A549 (cell line): ENCODE results near the gene MYO1E. TPM values are rescaled to one million over a fixed set of nuclear protein-coding genes. Genes with fewer than 3 reads are reported as not detected.
A peak's percentile ranks its signal among the peaks of the same experiment; 100 is the strongest.

ENCODE experiments used
- ATAC-seq, 2 experiments: fragments of 200-7000 bp in 1 of 2; fragments of >200 bp in 1 of 2; cut with Nextera tagmentation in 1 of 2; cut with Tn5 transposase in 1 of 2; 3 replicates each; pipeline versions ENCODE4 v1.8.0 to v1.9.1; 2018 to 2020; ENCODE audit warnings: mild to moderate bottlenecking in 1 of 2, moderate library complexity in 1 of 2
- CTCF ChIA-PET: fragments of 300-600 bp; sonication (Branson Sonifier 250); formaldehyde crosslinking; extraction: SDS; loops from one replicate; lab custom pipeline; 2021; ENCODE audit warnings: antibody characterized with exemption, inconsistent platforms; lab: Yijun Ruan, JAX
- POLR2A ChIA-PET: fragments of 350-600 bp; formaldehyde crosslinking; extraction: SDS; loops from one replicate; lab custom pipeline; 2021; ENCODE audit warnings: antibody characterized with exemption, inconsistent platforms; lab: Yijun Ruan, JAX
- DNase-seq, 2 experiments: peaks; one replicate each; pipeline versions ENCODE4 v3.0.0 to v3.0.0-alpha.2; 2011 to 2016; ENCODE audit warnings: low read depth in 1 of 2, low spot score in 1 of 2
- FAIRE-seq: peaks from 2 replicates; lab custom pipeline; 2011; peaks lifted over from hg19 to GRCh38; lab: Jason Lieb, UNC
- H3K27ac ChIP-seq, 2 experiments: fragments of >200 bp; sonication (Bioruptor Twin); formaldehyde crosslinking; 3 replicates each; pipeline ENCODE4 v1.5.1; 2016 to 2017
- H3K4me1 ChIP-seq: fragments of >200 bp; sonication (Bioruptor Twin); formaldehyde crosslinking; 3 replicates; pipeline ENCODE4 v1.6.1; 2016
- H3K4me2 ChIP-seq: fragments of >200 bp; sonication (Bioruptor Twin); formaldehyde crosslinking; 3 replicates; pipeline ENCODE4 v1.6.1; 2016
- H3K4me3 ChIP-seq: fragments of >200 bp; sonication (Bioruptor Twin); formaldehyde crosslinking; 3 replicates; pipeline ENCODE4 v1.5.1; 2016
- H3K9me3 ChIP-seq: fragments of >200 bp; sonication (Bioruptor Twin); formaldehyde crosslinking; 3 replicates; pipeline ENCODE4 v1.6.1; 2016
- BCL3 ChIP-seq: fragments of >200 bp; sonication (Bioruptor Twin); formaldehyde crosslinking; IDR thresholded peaks from 3 replicates; pipeline ENCODE4 v1.6.1; 2016
- BHLHE40 ChIP-seq: IDR thresholded peaks from 2 replicates; pipeline ENCODE4 v1.6.1; 2012; ENCODE audit warnings: low read depth, low read length, inconsistent platforms
- CBX2 ChIP-seq: fragments of 200-600 bp; sonication (generic); IDR thresholded peaks from 2 replicates; pipeline ENCODE4 v1.6.1; 2016; ENCODE audit warnings: low read depth, mild to moderate bottlenecking, borderline replicate concordance
- CBX8 ChIP-seq: fragments of 200-600 bp; sonication (generic); IDR thresholded peaks from 2 replicates; pipeline ENCODE4 v1.6.1; 2016
- EP300 ChIP-seq, 2 experiments: fragments of >200 bp; sonication (Bioruptor Twin); formaldehyde crosslinking; IDR thresholded peaks; 2 replicates in 1 of 2; 3 replicates in 1 of 2; pipeline ENCODE4 v1.6.1; 2016 to 2017
- ESRRA ChIP-seq: fragments of 150-350 bp; IDR thresholded peaks from 2 replicates; pipeline ENCODE4 v1.6.1; 2014; ENCODE audit warnings: mild to moderate bottlenecking, low read length, borderline replicate concordance
- FOXS1 ChIP-seq: fragments of 250-450 bp; sonication (Bioruptor Pico); IDR thresholded peaks from 2 replicates; pipeline ENCODE4 v1.5.0; 2020; ENCODE audit warnings: mild to moderate bottlenecking, moderate library complexity
- HES2 ChIP-seq: fragments of >200 bp; sonication (Bioruptor Twin); formaldehyde crosslinking; IDR thresholded peaks from 2 replicates; pipeline ENCODE4 v1.6.1; 2016
- HOXA7 ChIP-seq: fragments of 250-450 bp; sonication (Bioruptor Pico); IDR thresholded peaks from 2 replicates; pipeline ENCODE4 v1.5.0; 2020; ENCODE audit warnings: mild to moderate bottlenecking, moderate library complexity
- HOXB5 ChIP-seq: fragments of 250-450 bp; sonication (Bioruptor Pico); IDR thresholded peaks from 2 replicates; pipeline ENCODE4 v1.5.0; 2020; ENCODE audit warnings: mild to moderate bottlenecking, moderate library complexity
- JUN ChIP-seq, 2 experiments: fragments of >200 bp; sonication (Bioruptor Twin); formaldehyde crosslinking; IDR thresholded peaks; 2 replicates in 1 of 2; 3 replicates in 1 of 2; pipeline ENCODE4 v1.6.1; 2016 to 2017
- JUNB ChIP-seq: fragments of >200 bp; sonication (Bioruptor Twin); formaldehyde crosslinking; IDR thresholded peaks from 2 replicates; pipeline ENCODE4 v1.6.1; 2016
- KDM5A ChIP-seq: fragments of 200-600 bp; sonication (generic); IDR thresholded peaks from 2 replicates; pipeline ENCODE4 v1.6.1; 2016; ENCODE audit warnings: antibody characterized with exemption, mild to moderate bottlenecking
- NPAS2 ChIP-seq: fragments of 250-450 bp; sonication (Bioruptor Pico); IDR thresholded peaks from 2 replicates; pipeline ENCODE4 v1.8.0; 2022; ENCODE audit warnings: mild to moderate bottlenecking, moderate library complexity, borderline replicate concordance
- NR3C1 ChIP-seq: fragments of >200 bp; sonication (Bioruptor Twin); formaldehyde crosslinking; IDR thresholded peaks from 3 replicates; pipeline ENCODE4 v1.6.1; 2017
- POLR2A ChIP-seq: IDR thresholded peaks from 2 replicates; pipeline ENCODE4 v1.6.1; 2012; ENCODE audit warnings: mild to moderate bottlenecking, low read length
- RARB ChIP-seq: fragments of 250-450 bp; sonication (Bioruptor Pico); IDR thresholded peaks from 2 replicates; pipeline ENCODE4 v1.8.0; 2021; ENCODE audit warnings: mild to moderate bottlenecking, moderate library complexity
- TP53 ChIP-seq: fragments of 250-450 bp; sonication (Bioruptor Pico); IDR thresholded peaks from 2 replicates; pipeline ENCODE4 v1.5.0; 2021; ENCODE audit warnings: mild to moderate bottlenecking, moderate library complexity
- ZFP36 ChIP-seq: fragments of 450-650 bp; IDR thresholded peaks from 2 replicates; pipeline ENCODE4 v1.6.1; 2014; ENCODE audit warnings: borderline replicate concordance; ENCODE audit not compliant: partially characterized antibody
- ZNF302 ChIP-seq: fragments of 250-450 bp; sonication (Bioruptor Pico); IDR thresholded peaks from 2 replicates; pipeline ENCODE4 v1.9.0; 2021; ENCODE audit warnings: inconsistent platforms, mild to moderate bottlenecking, moderate library complexity
- ZSCAN20 ChIP-seq: fragments of 250-450 bp; sonication (Bioruptor Pico); IDR thresholded peaks from 2 replicates; pipeline ENCODE4 v1.8.0; 2022; ENCODE audit warnings: mild to moderate bottlenecking, moderate library complexity
- WGBS: methylation state at CpG from one replicate; pipeline ENCODE4 v1.1.6; 2017; ENCODE audit errors: missing lambda C conversion rate; 5-methylcytosine and 5-hydroxymethylcytosine counted together
- polyA plus RNA-seq, 4 experiments: library from polyadenylated mRNA; depleted of rRNA in 3 of 4; stranded (reverse); fragments of >200 nt; fragmentation: RNase III in 1 of 4; extraction: RNeasy Plus Mini Kit Qiagen cat#74134 plus additional on column Dnase treatment in 1 of 4; gene quantifications; 2 replicates in 3 of 4; 3 replicates in 1 of 4; pipeline ENCODE4 v1.2.3, GENCODE V29; 2011 to 2017
- TF ChIP-seq, protein P1 (sequence below): IDR thresholded peaks from 2 replicates; pipeline ENCODE4 v1.6.1; 2012
- TF ChIP-seq, protein P2 (sequence below): fragments of 450-650 bp; IDR thresholded peaks from 2 replicates; pipeline ENCODE4 v1.6.1; 2014; ENCODE audit warnings: antibody characterized with exemption

Gene MYO1E
- polyA plus RNA-seq, 2 of the 4 experiments (the other 2 are of a cell fraction): 202 to 497 TPM

DNA sequence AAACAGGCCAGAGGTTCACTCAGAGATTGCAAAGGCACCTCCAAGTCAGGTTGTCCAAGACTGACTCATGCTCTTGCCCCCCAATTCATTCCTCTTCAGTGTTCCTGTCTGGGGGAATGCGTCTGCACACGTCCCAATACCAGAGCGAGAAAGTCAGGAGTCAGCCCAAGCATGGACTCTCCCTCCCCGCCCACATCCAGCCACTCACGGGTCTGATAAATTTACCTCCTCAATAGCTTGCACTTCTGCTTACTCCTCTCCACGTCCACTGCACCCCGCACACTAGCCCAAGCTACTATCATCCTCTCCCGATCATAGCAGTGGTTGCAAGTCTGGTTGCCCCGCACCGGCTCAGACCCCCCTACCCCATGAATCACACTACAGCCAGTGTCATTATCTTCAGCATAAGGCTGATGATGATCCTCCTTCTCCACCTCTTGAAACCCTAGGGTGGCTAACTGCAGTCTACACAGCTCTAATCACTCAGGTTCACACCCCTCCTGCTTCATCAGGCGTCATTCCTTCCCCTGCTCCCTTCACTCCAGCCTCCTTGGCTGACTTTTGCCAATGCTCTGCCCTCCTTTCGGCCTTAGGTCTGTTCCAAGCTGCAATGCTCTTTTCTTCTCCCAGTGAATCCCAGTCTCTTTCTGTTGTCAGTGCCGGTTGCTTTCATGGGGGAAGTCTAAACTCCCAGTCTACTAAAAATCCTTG lies 27.6 kb upstream of the MYO1E start:
- Histone ChIP-seq H3K4me2 (no peak overlapping the region), H3K4me1 (peaks cover 14% of the 10 kb centered on the region), H3K4me3 (no peak overlapping the region), H3K27ac (peak overlapping the region in 1 of 2 experiments; percentile 48; a peak in 2 of 6 replicates), H3K9me3 (no peaks in the 10 kb centered on the region)
- WGBS: 94% methylated on average over 13 of the region's 13 CpGs
- CTCF ChIA-PET: interaction anchor here (1.0 to 1.3 kb wide), 3 partner anchors 12 to 63 kb away, joined by 3 to 4 read pairs (median 3); no protein-coding TSS in a partner anchor
- POLR2A ChIA-PET: no interaction called here
- ATAC-seq (peak in 1 of 2 experiments; percentile 34; a peak in 2 of 6 replicates), DNase-seq (no peak), FAIRE-seq (no peak)
- no peak for TF ChIP-seq ZSCAN20 (CRISPR knock-in tag)
- TF ChIP-seq POLR2A: no peak
- no peak for TF ChIP-seq HOXB5 (CRISPR knock-in tag)
- TF ChIP-seq, protein P1, sequence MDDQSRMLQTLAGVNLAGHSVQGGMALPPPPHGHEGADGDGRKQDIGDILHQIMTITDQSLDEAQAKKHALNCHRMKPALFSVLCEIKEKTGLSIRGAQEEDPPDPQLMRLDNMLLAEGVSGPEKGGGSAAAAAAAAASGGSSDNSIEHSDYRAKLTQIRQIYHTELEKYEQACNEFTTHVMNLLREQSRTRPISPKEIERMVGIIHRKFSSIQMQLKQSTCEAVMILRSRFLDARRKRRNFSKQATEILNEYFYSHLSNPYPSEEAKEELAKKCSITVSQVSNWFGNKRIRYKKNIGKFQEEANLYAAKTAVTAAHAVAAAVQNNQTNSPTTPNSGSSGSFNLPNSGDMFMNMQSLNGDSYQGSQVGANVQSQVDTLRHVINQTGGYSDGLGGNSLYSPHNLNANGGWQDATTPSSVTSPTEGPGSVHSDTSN: no peak
- TF ChIP-seq ESRRA: no peak
- no peak for TF ChIP-seq ZNF302 (CRISPR knock-in tag)
- TF ChIP-seq, protein P2, sequence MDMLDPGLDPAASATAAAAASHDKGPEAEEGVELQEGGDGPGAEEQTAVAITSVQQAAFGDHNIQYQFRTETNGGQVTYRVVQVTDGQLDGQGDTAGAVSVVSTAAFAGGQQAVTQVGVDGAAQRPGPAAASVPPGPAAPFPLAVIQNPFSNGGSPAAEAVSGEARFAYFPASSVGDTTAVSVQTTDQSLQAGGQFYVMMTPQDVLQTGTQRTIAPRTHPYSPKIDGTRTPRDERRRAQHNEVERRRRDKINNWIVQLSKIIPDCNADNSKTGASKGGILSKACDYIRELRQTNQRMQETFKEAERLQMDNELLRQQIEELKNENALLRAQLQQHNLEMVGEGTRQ: no peak
- TF ChIP-seq CBX8: no peak
- TF ChIP-seq HOXA7 (CRISPR knock-in tag): no peak
- TF ChIP-seq CBX2: no peak
- no peak for TF ChIP-seq JUN (IDR thresholded peaks at IDR 0.05)
- TF ChIP-seq JUNB: no peak
- TF ChIP-seq RARB: no peak
- TF ChIP-seq TP53 (CRISPR knock-in tag): no peak
- no peak for TF ChIP-seq NR3C1
- no peak for TF ChIP-seq BCL3
- no peak for TF ChIP-seq FOXS1 (CRISPR knock-in tag)
- no peak for TF ChIP-seq NPAS2 (CRISPR knock-in tag)
- TF ChIP-seq, all 56 proteins: peak for 0

DNA sequence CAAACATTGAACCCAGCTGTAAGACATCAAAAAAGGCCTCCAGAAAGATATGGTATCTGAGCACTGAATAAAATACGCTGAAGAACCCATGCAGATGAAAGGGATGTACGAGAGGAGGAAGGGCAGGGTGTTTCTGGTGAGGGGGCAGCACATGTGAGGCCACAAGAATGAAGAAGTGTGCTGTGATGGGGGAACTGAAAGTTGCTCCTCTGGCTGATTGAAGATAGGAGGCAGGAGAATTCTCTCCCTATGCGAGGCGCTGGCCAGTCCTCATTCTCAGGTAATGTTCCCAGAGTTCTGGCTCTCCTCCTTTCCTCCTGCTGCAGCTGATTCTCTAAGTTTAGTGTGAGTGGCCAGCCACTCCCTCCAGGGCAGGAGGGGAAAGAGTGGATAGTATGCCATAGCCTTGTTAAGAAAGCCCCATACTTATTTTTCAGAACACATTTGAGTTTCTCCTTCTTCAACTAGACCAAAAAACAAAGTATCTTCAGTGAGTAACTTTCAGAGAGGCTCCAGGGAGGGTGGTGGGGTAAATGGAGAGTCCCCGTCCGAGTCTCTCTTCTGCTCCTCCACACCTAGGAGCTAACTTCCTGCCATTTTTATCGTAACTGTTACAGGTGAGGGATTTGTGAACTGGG lies 26.9 kb upstream of the MYO1E start:
- no peak; a peak in 1 of 6 replicates for ATAC-seq
- H3K4me1 ChIP-seq: peaks cover 14% of the 10 kb centered on the region
- no peak for DNase-seq
- 88% methylated on average over 7 of the region's 7 CpGs for WGBS
- CTCF ChIA-PET: interaction anchor here (0.7 to 1.3 kb wide), 6 partner anchors 13 to 91 kb away, joined by 3 to 4 read pairs (median 3); no protein-coding TSS in a partner anchor
- TF ChIP-seq KDM5A: no peak
- TF ChIP-seq NR3C1: no peak
- TF ChIP-seq EP300 (IDR thresholded peaks at IDR 0.05): no peak
- TF ChIP-seq ZSCAN20 (CRISPR knock-in tag): no peak
- TF ChIP-seq, protein P2: no peak
- TF ChIP-seq HES2: no peak
- no peak for TF ChIP-seq ZFP36
- no peak for TF ChIP-seq BHLHE40
- TF ChIP-seq JUNB: no peak
- TF ChIP-seq, all 56 proteins: peak for 0
- H3K27ac ChIP-seq: peak overlapping the region in 1 of 2 experiments; percentile 48; a peak in 2 of 6 replicates
- no peak overlapping the region for H3K4me2 ChIP-seq
- H3K9me3 ChIP-seq: no peaks in the 10 kb centered on the region
- H3K4me3 ChIP-seq: no peak overlapping the region
- POLR2A ChIA-PET: no interaction called here
- no peak for FAIRE-seq
